ENCODE results near the gene C12orf56.

Gene C12orf56

GRCh38 chr12:64392221-64392620 lies 1.7 kb upstream of the C12orf56 start:
- TF ChIP-seq OSR1 (CRISPR knock-in tag; IDR thresholded peaks at IDR 0.05) (no peak), BACH2 (CRISPR knock-in tag; IDR thresholded peaks at IDR 0.05; ENCODE audit: borderline replicate concordance) (no peak), GLIS3 (CRISPR knock-in tag; IDR thresholded peaks at IDR 0.05) (no peak), POU6F1 (CRISPR knock-in tag; IDR thresholded peaks at IDR 0.05; ENCODE audit: borderline replicate concordance, low read depth) (no peak), CSDC2 (CRISPR knock-in tag; IDR thresholded peaks at IDR 0.05) (no peak), ZNF8 (CRISPR knock-in tag; IDR thresholded peaks at IDR 0.05) (no peak), ARNTL (CRISPR knock-in tag; IDR thresholded peaks at IDR 0.05; ENCODE audit: borderline replicate concordance, low read depth) (no peak), PATZ1 (CRISPR knock-in tag; IDR thresholded peaks at IDR 0.05; ENCODE audit: borderline replicate concordance) (no peak), RARB (CRISPR knock-in tag; IDR thresholded peaks at IDR 0.05) (no peak), ISL1 (CRISPR knock-in tag; IDR thresholded peaks at IDR 0.05) (no peak), ZFP3 (CRISPR knock-in tag; IDR thresholded peaks at IDR 0.05) (no peak), ESRRG (CRISPR knock-in tag; IDR thresholded peaks at IDR 0.05) (no peak)
- peak; percentile 83 for ATAC-seq

GRCh38 chr12:64389154-64389553 lies 1.4 kb downstream of the C12orf56 start:
- TF ChIP-seq RARB (CRISPR knock-in tag; IDR thresholded peaks at IDR 0.05) (no peak), BACH2 (CRISPR knock-in tag; IDR thresholded peaks at IDR 0.05; ENCODE audit: borderline replicate concordance) (no peak), ZNF565 (CRISPR knock-in tag; conservative IDR thresholded peaks at IDR 0.05; ENCODE audit: low read depth) (no peak), CSRNP3 (CRISPR knock-in tag; IDR thresholded peaks at IDR 0.05) (no peak), ISL1 (CRISPR knock-in tag; IDR thresholded peaks at IDR 0.05) (no peak), ZNF8 (CRISPR knock-in tag; IDR thresholded peaks at IDR 0.05) (no peak), GLIS3 (CRISPR knock-in tag; IDR thresholded peaks at IDR 0.05) (no peak)
- ATAC-seq = no peak

- TF ChIP-seq SNAI2 (CRISPR knock-in tag; IDR thresholded peaks at IDR 0.05) = no peak
- ATAC-seq = no peak
These were observed 3.3 kb downstream of the C12orf56 start for GRCh38 chr12:64387197-64387816.

- no peak for ATAC-seq
- TF ChIP-seq ISL1 (CRISPR knock-in tag; IDR thresholded peaks at IDR 0.05) = no peak
- no peak for TF ChIP-seq TOX (CRISPR knock-in tag; IDR thresholded peaks at IDR 0.05; ENCODE audit: borderline replicate concordance)
- no peak for TF ChIP-seq CSRNP3 (CRISPR knock-in tag; IDR thresholded peaks at IDR 0.05)
- no peak for TF ChIP-seq CSDC2 (CRISPR knock-in tag; IDR thresholded peaks at IDR 0.05)
- no peak for TF ChIP-seq ESRRG (CRISPR knock-in tag; IDR thresholded peaks at IDR 0.05)
- TF ChIP-seq ZNF565 (CRISPR knock-in tag; conservative IDR thresholded peaks at IDR 0.05; ENCODE audit: low read depth) = no peak
These were observed 5.1 kb downstream of the C12orf56 start for GRCh38 chr12:64385468-64385867.

- no peak for TF ChIP-seq CSRNP3 (CRISPR knock-in tag; IDR thresholded peaks at IDR 0.05)
- no peak for TF ChIP-seq ZNF8 (CRISPR knock-in tag; IDR thresholded peaks at IDR 0.05)
- no peak for TF ChIP-seq ZNF565 (CRISPR knock-in tag; conservative IDR thresholded peaks at IDR 0.05; ENCODE audit: low read depth)
- ATAC-seq = no peak
These were observed 5.5 kb downstream of the C12orf56 start for GRCh38 chr12:64385019-64385418.
